T-helper 2 cell treated with Interferon-gamma antibody and Interleukin-4, amounts not matched to agents 100 ng/mL and 5 ng/mL, for 36 hours (primary cell): ENCODE results near the gene ACO1. TPM values are rescaled to one million over a fixed set of nuclear protein-coding genes. Genes with fewer than 3 reads are reported as not detected.

Experiments used
- intact Hi-C: fragments of 100-400 bp; cut with micrococcal nuclease; formaldehyde crosslinking; loops from one replicate; pipeline ENCODE4 v1.15.1; 2023
- total RNA-seq: library from RNA; stranded (reverse); gene quantifications from 2 replicates; pipeline ENCODE4 v1.2.3, GENCODE V29; 2022

ACO1 gene
- 8.8 and 9.8 TPM in 2 replicates for total RNA-seq

DNA sequence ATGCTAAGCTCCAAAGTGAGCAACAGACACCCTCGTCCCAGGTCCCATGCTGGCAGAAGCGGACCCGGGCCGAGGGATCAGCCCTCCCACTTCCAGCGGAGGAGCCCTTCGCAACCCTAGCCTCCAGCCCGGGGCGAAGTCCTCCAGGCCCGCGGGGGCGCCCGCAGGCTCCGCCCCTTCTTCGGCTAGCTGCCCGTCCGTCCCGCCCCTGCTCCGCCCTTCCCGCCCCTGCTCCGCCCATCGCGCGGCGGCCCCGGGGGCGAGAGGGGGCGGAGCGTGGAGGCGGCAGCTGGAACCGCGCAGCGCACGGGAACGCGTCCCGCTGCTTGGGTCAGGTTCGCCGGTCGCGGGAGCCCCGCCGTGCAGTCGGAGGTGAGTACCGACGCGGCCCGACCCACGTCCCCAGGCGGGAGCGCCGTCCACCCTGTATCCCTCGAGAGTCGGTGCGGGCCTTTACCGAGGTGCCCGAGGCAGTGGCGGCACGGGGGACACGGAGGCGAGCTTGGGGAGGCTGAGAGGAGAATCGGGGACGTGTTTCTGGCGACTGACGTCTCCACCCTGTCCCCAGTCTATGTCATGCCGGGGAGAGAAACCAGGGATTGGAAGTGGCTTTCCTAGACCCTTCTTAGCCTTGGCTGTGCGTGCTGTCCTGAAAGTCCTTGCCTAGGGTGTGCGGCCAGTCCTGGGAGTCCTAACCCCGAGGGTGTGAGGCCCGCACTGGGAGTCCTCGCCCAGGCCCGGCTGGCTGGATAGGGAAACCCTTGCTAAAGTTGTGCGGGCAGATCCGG lies at the start of gene ACO1:
TSS of gene ACO1 (plus strand) at position 280 of the 788 bp plus-strand sequence. CDS start 20,864 bp downstream, outside the sequence.
- intact Hi-C loops: loop anchor here (1.0 to 10.0 kb wide), 4 partner anchors 142 to 1990 kb away; partner anchors contain the start of genes MYORG, NDUFB6, RIGI and SMIM27

GRCh38 chr9:32334916-32335895 lies 49.2 kb upstream of the ACO1 start:
- intact Hi-C loops: no loop called here

DNA sequence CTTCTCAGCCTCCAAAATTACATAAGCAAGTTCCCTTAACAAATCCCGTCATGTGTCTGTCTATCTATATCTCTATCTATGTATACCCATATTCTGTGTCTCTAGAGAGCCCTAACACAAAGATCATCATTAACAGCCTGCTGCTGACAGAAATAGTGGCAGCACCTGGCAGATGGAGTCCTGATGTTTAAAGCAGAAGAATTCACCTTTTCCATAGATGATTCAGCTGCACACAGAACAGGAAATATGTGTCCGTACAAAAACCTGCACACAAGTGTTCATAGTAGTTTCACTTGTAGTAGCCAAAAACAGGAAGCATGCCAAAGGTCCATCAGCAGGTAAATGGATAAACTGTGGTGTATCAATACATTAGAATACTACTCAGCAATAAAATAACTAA lies 45.0 kb upstream of the ACO1 start:
- intact Hi-C loops: no loop called here

DNA sequence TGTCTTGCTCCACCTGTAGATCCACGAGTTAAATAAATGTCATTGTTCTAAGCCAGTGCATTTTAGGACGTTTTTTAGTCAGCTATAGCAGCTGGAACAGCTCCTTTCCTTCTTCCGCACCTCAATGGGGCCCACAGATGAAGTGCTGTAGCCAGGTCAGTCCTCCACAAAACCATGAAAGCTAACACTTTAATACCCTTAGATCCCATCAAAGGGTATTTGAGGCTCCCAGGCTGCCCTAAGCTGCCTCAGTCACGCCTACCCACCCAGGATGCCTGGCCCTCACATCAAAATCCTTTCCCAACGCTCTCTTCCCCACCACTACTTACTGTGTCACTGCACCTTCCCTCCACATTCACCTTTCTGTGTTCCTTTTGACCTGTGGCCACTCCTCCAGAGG lies 44.1 kb upstream of the ACO1 start:
- intact Hi-C loops: no loop called here

GRCh38 chr9:32344551-32345182 lies 39.8 kb upstream of the ACO1 start:
- intact Hi-C loops: no loop called here

GRCh38 chr9:32345243-32345642 lies 39.2 kb upstream of the ACO1 start:
- intact Hi-C loops: no loop called here

- intact Hi-C loops: no loop called here
Observed at GRCh38 chr9:32347571-32347970, 36.9 kb upstream of the ACO1 start.

GRCh38 chr9:32348106-32348695 lies 36.2 kb upstream of the ACO1 start:
- intact Hi-C loops: no loop called here

- intact Hi-C loops: no loop called here
Observed at GRCh38 chr9:32349013-32349412, 35.4 kb upstream of the ACO1 start.

- intact Hi-C loops: loop anchor here (10.0 kb wide), 1 partner anchor 1236 kb away; no protein-coding TSS in a partner anchor
Observed at GRCh38 chr9:32350682-32351081, 33.8 kb upstream of the ACO1 start.

- intact Hi-C loops: loop anchor here (10.0 kb wide), 1 partner anchor 1237 kb away; no protein-coding TSS in a partner anchor
Observed at GRCh38 chr9:32351845-32352244, 32.6 kb upstream of the ACO1 start.

DNA sequence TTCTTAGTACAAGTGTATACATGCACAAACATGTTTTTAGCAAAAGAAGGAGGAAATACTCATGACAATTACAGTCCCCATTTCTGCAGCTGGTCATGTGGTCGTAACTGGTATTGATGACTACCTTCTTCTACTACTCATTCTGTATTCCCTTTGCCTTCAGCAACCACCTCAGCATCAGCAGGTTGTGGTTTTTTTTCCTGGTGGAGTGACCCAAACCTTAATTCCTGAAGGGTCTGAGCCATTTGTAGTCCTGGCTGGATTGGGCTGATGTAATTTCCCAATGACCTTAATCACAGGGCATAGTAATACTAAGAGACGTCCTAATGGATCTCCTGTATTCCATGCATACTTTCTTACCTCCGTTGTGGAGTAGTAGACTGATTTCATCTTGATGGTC lies 31.0 kb upstream of the ACO1 start:
- intact Hi-C loops: loop anchor here (10.0 kb wide), 1 partner anchor 1239 kb away; no protein-coding TSS in a partner anchor

GRCh38 chr9:32359452-32359851 lies 25.0 kb upstream of the ACO1 start:
- intact Hi-C loops: loop anchor here (10.0 kb wide), 1 partner anchor 1245 kb away; no protein-coding TSS in a partner anchor

- intact Hi-C loops: no loop called here
Observed at GRCh38 chr9:32360983-32361673, 23.3 kb upstream of the ACO1 start.

- intact Hi-C loops: no loop called here
Observed at GRCh38 chr9:32371279-32371678, 13.2 kb upstream of the ACO1 start.

DNA sequence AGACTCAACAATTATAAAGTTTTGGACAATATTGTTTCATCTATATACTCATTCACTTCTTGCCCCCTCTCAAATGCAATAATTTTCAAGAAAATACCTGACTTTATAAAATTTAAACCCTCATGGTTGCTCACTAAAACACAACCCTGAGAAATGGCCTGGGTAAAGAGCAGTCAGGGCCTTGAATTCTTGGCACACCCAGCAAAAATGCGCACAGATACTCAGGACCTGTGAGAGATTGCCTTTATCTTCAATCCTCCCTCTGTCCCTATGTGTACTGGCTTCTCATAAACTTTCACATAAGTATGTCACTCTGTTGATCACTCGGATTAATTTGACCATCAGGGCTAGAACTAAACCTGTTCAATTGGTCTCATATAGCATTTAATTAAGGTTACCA lies 12.8 kb upstream of the ACO1 start:
- intact Hi-C loops: no loop called here

DNA sequence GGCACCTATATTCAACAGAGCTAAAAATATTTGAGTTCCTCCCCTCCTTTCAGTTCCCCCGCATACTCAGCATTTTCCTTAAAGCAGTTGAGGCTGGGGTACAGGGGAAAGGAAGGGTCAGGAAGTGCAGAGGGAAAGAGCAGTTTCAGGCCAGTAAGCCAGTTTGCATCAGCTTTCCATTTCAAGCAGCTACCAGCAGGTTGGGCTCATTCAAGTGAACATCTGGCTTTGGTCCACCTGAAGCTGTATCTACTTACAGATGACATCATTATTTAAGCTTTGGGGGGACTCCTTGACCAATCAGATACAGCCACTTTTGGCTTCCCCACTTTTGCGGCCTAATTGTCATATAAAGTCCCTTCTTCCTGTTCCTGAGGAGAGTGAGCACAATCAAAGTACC lies 8.2 kb upstream of the ACO1 start:
- intact Hi-C loops: no loop called here

- intact Hi-C loops: no loop called here
Observed at GRCh38 chr9:32378496-32378895, 5.9 kb upstream of the ACO1 start.

GRCh38 chr9:32378993-32379729 lies 5.3 kb upstream of the ACO1 start:
- intact Hi-C loops: loop anchor here (1.0 kb wide), 6 partner anchors 53 to 589 kb away; partner anchors contain the start of genes RIGI, SMIM27 and TOPORS
